Activated naive CD4-positive, alpha-beta T cell treated with anti-CD3 and anti-CD28 coated beads, Interleukin-2, amount 50 U/mL, for 72 hours (primary cell): ENCODE results near the gene GTPBP6. TPM values are rescaled to one million over a fixed set of nuclear protein-coding genes. Genes with fewer than 3 reads are reported as not detected.
"Not testable (repeated sequence)": the region's sequence is repeated elsewhere in the genome, so short reads cannot be mapped to it uniquely, and the experiment has no call there.

Experiments
- ATAC-seq, 2 donors: fragments of 150-1000 bp; cut with Tn5 transposase; 2 replicates each; pipeline ENCODE4 v1.10.0; 2021; ENCODE audit warnings: mild to moderate bottlenecking in 2 of 2, moderate library complexity in 2 of 2
- DNase-seq, 2 donors: peaks; one replicate each; pipeline ENCODE4 v3.0.0; 2021 to 2022; ENCODE audit warnings: low spot score in 2 of 2
- H3K27ac Mint-ChIP-seq, 2 donors: one replicate each; pipeline ENCODE4 v1.8.0; 2022; ENCODE audit warnings: mild to moderate bottlenecking in 2 of 2, mixed read lengths in 2 of 2
- H3K36me3 Mint-ChIP-seq, 2 donors: one replicate each; pipeline ENCODE4 v1.8.0; 2022; ENCODE audit warnings: mixed read lengths in 2 of 2
- H3K9me3 Mint-ChIP-seq, 2 donors: one replicate each; pipeline ENCODE4 v1.8.0; 2022; ENCODE audit warnings: mixed read lengths in 2 of 2
- total RNA-seq, 2 donors: library from RNA; stranded (reverse); gene quantifications; one replicate each; pipeline ENCODE4 v1.2.3, GENCODE V29; 2022

GTPBP6 gene
- total RNA-seq, 2 donors from 2014 or later = 57.1 to 61.6 TPM

DNA sequence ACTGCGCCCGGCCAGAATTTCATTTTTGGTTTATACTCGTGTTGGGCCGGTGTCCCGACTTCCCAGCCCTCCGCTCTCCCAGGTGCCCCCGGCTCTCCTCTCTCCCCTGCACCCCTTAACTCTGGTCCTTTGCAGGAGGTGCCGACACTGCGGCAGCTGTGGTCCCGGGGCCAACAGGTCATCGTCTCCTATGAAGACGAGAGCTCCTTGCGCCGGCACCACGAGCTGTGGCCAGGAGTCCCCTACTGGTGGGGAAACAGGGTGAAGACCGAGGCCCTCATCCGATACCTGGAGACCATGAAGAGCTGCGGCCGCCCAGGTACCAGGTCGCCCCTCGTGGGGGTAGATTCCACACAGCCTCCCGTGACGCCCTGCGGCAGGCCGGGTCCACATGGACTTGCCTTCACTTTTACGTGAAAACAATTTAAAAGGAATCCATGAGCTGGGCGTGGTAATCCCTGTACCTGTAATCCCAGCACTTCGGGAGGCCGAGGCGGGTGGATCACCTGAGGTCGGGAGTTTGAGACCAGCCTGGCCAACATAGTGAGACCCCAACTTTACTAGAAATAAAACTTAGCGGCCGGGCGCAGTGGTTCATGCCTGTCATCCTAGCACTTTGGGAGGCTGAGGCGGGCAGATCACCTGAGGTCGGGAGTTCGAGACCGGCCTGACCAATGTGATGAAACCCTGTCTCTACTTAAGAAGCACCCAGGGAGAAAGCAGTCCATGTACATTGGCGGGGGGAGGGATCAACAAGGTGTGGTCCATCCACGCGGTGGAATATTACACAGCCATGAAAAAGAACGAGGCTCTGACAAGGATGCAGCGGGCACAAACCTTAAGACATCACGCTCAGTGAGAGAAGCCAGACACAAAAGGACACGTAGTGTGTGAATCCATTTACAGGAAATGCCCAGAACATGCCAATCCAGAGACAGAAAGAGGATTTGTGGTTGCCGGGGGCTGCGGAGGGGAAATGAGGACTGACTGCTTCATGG lies 25.4 kb downstream of the GTPBP6 start:
- Mint-ChIP-seq H3K36me3 (peaks cover 9 to 21% of the 10 kb centered on the region in 2 donors), H3K27ac (no peak overlapping the region), H3K9me3 (no peaks in the 10 kb centered on the region)
- no peak for ATAC-seq
- DNase-seq = peak in 1 of 2 donors; percentile 1

DNA sequence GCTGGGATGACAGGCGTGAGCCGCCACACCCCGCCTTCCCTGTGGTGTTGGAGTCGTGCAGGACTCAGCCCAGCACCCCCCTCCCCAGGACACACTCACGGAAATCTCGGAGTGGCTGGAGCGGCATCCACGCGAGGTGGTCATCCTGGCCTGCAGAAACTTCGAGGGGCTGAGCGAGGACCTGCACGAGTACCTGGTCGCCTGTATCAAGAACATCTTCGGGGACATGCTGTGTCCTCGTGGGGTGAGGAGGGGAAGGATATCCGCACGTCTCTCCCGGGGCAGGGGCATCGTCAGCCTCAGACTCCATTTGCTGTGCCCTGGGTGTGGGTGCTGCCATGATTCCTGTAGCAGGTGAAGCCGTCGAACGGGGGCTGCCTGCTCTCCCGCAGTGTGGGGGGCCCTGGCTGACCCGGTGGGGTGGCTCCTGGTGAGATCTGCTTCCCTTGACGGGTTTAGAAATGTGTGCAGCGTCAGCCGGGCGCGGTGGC lies 27.1 kb downstream of the GTPBP6 start:
- no peaks in the 10 kb centered on the region for H3K9me3 Mint-ChIP-seq
- no peak for ATAC-seq
- H3K27ac Mint-ChIP-seq = no peak overlapping the region
- peaks cover 9 to 23% of the 10 kb centered on the region in 2 donors for H3K36me3 Mint-ChIP-seq
- DNase-seq = peak in 1 of 2 donors; percentile 1

DNA sequence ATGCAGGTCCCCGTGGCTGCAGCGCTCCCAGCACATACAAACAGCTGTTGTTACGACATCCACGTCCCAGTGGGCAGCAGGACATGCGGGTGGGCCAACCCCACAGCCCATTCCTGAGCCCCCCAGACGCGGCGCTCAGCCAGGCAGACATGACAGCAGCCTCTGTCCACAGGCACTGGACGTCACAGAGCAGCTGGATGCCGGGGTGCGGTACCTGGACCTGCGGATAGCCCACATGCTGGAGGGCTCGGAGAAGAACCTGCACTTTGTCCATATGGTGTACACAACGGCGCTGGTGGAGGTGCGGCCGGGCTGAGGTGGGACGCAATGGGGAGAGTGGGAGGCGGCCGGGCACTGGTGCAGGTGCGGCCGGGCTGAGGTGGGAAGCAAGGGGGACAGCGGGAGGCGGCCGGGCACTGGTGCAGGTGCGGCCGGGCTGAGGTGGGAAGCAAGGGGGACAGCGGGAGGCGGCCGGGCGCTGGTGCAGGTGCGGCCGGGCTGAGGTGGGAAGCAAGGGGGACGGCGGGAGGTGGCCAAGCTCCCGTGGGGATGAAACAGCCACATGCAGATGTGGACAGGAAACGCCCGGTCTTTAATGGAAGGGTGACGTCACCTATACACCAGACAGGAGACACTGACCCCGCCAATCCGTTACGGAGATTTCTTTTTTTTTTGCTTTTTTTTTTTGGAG lies 28.0 kb downstream of the GTPBP6 start:
- peaks cover 10 to 25% of the 10 kb centered on the region in 2 donors for H3K36me3 Mint-ChIP-seq
- peak in 1 of 2 donors; percentile 1 for DNase-seq
- H3K9me3 Mint-ChIP-seq = no peaks in the 10 kb centered on the region
- H3K27ac Mint-ChIP-seq = no peak overlapping the region
- no peak for ATAC-seq

DNA sequence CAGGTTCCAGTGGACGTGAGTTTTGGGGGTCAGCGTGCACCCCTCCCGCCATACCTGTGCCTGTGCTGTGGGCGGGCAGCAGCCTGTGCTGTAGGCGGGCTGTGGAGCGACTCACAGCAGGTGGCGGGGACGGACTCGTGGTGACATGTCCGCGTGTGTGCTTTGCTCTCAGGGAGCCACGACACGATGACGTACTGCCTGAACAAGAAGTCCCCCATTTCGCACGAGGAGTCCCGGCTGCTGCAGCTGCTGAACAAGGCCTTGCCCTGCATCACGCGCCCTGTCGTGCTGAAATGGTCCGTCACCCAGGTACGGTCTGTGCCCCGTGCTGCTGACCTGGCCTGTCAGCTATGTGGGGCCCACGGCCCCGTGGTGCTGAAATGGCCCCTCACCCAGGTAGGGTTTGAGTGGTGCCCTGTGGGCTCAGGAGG lies 30.0 kb downstream of the GTPBP6 start:
- no peaks in the 10 kb centered on the region for H3K9me3 Mint-ChIP-seq
- ATAC-seq (no peak), DNase-seq (peak in 1 of 2 donors; percentile 1)
- H3K36me3 Mint-ChIP-seq = peaks cover 25 to 38% of the 10 kb centered on the region in 2 donors
- peak overlapping the region in 1 of 2 donors; percentile 72 for H3K27ac Mint-ChIP-seq

DNA sequence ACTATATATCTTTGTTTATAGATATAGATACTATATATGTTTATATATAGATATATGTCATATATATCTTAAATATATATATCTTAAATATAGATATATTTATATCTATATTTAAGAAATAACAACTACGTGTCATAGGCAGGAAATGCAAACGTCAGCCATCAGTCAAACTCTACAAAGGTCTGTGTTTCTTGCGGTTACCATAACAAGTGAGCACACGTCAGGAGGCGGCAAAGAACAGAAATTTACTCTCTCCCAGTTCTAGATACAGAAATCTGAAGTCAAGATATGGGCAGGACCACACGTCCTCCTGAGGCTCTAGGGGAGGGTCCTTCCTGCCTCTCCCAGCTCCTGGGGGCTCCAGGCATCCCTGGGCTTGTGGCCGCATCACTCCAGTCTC lies 30.9 kb downstream of the GTPBP6 start:
- no peak for DNase-seq
- H3K27ac Mint-ChIP-seq = no peak overlapping the region
- peaks cover 19 to 30% of the 10 kb centered on the region in 2 donors for H3K36me3 Mint-ChIP-seq
- no peak for ATAC-seq
- H3K9me3 Mint-ChIP-seq = no peaks in the 10 kb centered on the region

DNA sequence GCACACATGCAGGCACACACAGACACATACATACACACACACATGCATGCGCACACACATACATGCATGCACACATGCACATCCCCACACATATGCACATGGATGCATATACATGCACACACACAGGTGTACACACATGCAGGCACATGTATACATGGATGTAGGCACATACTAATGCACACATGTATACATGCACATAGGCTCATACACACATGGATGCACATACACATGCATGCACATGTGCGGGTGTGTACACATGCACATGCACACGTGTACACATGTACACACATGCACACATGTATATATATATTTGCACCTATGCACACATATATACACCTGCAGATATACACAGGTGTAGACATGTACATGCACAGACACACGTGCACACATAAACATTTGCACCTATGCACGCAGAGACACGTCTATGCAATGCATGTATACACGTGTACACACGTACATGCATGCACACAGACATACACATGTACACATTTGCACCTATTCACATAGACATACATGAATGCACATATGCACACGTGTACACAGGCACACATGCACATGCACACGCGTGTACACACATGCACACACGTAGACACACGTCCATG lies 33.4 kb downstream of the GTPBP6 start:
- DNase-seq = peak in 1 of 2 donors; percentile 1
- no peak for ATAC-seq
- Mint-ChIP-seq H3K27ac (no peak overlapping the region), H3K36me3 (peaks cover 19 to 30% of the 10 kb centered on the region in 2 donors), H3K9me3 (no peaks in the 10 kb centered on the region)

DNA sequence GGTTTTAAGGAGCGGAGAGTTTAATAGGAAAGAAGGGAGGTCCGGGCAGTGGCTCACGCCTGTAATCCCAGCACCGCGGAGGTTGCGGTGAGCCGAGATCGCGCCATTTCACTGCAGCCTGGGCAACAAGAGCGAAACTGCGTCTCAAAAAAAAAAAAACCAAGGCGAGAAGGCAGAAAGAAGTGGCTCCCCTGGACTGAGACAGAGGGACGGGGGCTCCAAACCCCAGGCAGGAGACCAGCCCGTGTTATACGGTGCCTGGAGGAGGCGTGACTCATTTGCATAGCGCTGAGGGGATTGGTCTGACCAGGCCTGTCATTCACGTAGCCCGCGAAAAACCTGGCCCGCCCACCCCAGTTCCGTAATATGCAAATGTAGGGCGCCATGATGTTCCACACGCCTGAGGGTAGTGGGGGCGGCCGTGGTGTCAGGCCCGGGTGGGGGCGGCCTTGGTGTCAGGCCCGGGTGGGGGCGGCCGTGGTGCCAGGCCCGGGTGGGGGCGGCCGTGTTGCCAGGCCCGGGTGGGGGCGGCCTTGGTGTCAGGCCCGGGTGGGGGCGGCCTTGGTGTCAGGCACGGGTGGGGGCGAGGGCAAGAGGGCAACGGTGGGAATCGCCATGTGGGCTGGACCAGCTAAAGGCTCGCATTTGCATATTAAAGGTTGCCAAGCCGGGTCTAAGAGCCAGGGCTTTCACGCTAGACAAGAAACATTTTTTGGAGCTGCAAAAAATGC lies 35.3 kb downstream of the GTPBP6 start:
- no peaks in the 10 kb centered on the region for H3K9me3 Mint-ChIP-seq
- DNase-seq (peak; percentile 86 to 92), ATAC-seq (peak; percentile 98 to 99)
- H3K27ac Mint-ChIP-seq = peak overlapping the region; percentile 75 to 88
- H3K36me3 Mint-ChIP-seq = peaks cover 19 to 27% of the 10 kb centered on the region in 2 donors

DNA sequence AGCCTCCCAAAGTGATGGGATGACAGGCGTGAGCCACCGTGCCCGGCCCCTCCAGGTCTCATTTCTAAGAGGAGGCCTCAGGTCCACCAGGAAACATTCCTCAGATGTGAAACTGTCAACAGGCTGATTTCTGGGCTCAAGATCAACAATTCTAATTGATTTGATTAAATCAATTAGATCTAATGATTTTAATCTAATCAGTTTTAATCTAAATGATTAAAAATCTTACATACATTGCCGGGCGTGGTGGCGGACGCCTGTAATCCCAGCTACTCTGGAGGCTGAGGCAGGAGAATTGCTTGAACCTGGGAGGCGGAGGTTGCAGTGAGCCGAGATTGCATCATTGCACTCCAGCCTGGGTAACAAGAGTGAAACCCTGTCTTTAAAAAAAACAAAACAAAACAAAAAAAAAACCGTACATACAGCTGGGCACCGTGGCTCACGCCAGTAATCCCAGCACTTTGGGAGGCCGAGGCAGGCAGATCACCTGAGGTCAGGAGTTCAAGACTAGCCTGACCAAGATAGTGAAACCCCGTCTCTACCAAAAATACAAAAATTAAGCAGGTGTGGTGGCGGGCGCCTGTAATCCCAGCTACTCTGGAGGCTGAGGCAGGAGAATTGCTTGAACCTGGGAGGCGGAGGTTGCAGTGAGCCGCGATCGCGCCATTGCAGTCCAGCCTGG lies 36.5 kb downstream of the GTPBP6 start:
- DNase-seq = peak in 1 of 2 donors; percentile 2
- peak overlapping the region; percentile 65 to 88 for H3K27ac Mint-ChIP-seq
- not testable (repeated sequence) for H3K9me3 Mint-ChIP-seq

DNA sequence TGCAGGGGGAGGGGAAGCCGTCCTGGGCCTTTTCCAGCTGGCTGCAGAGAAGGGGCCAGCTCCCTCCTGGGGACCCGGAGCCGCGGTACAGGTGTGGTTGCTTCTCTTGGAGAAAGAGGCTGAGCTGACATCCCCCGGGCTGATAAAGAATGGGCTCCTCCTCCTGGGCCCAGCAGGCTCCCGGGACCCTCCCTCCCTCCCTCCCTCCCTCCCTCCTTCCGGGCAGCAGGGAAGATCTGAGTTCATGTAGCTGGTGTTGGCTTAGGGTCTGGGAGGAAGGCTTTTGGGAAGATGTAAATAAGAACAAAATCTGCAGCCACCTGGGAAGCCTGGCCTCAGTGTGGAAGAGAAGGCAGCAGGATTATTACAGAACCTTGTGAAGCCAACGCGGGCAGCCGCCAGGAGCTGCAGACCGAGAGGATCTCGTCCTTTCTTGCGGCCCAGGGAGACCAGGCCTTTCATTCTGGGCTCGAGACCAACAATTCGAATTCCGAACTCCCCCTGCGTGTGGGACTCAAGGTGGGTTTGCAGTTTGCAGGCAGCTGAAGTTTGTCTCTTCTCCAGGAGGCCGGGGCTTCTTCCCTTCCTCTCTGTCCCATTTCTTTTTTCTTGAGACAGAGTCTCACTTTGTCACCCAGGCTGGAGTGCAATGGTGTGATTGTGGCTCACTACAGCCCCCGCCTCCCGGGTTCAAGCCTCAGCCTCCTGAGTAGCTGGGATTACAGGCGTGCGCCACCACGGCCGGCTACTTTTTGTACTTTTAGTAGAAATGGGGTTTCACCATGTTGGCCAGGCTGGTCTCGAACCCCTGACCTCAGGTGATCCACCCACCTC lies 37.2 kb downstream of the GTPBP6 start, which contains the start of gene PLCXD1:
PLCXD1 (plus strand) TSS at position 216 of the 834 bp plus-strand sequence. CDS start 2,807 bp downstream, outside the sequence.
- Mint-ChIP-seq H3K9me3 (no peaks in the 10 kb centered on the region), H3K27ac (peak within 1 kb of the TSS; percentile 65 to 88), H3K36me3 (peaks cover 19 to 21% of the 10 kb centered on the region in 2 donors)
- DNase-seq (peak in 1 of 2 donors; percentile 22), ATAC-seq (peak in 1 of 2 donors; percentile 46)

More for the DNA sequence above, 36.5 kb downstream of the GTPBP6 start:
- H3K36me3 Mint-ChIP-seq = peaks cover 19 to 21% of the 10 kb centered on the region in 2 donors
- ATAC-seq = not testable (repeated sequence)

DNA sequence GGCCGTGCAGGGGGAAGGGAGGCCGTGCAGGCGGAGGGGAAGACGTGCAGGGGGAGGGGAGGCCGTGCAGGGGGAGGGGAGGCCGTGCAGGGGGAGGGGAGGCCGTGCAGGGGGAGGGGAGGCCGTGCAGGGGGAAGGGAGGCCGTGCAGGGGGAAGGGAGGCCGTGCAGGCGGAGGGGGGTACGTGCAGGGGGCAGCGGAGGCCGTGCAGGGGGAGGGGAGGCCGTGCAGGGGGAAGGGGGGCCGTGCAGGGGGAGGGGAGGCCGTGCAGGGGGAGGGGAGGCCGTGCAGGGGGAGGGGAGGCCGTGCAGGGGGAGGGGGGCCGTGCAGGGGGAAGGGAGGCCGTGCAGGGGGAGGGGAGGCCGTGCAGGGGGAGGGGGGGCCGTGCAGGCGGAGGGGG lies 37.9 kb downstream of the GTPBP6 start:
- not testable (repeated sequence) for H3K9me3 Mint-ChIP-seq, ATAC-seq, H3K27ac Mint-ChIP-seq, DNase-seq
- peaks cover 19% of the 10 kb centered on the region in 2 donors for H3K36me3 Mint-ChIP-seq

DNA sequence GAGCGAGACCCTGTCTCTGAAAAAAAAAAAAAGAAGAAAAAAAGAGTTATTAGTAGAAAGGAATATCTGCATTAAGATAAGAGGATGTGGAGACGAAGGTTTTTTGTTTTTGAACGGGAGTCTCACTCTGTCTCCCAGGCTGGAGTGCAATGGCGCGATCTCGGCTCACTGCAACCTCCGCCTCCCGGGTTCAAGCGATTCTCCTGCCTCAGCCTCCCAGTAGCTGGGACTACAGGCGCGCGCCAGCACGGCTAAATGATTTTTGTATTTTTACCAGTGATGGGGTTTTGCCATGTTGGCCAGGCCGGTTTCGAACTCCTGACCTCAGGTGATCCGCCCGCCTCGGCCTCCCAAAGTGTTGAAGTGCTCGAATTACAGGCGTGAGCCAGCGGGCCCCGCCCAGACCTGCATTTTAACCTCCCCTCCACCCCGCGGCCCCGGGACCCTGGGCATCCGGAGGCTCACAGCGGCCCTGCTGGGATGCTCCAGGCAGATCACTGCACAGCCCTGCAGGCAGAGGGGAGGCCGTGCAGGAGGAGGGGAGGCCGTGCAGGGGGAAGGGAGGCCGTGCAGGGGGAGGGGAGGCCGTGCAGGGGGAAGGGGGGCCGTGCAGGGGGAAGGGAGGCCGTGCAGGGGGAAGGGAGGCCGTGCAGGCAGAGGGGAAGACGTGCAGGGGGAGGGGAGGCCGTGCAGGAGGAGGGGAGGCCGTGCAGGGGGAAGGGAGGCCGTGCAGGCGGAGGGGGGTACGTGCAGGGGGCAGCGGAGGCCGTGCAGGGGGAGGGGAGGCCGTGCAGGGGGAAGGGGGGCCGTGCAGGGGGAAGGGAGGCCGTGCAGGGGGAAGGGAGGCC lies 38.6 kb downstream of the GTPBP6 start:
- not testable (repeated sequence) for H3K27ac Mint-ChIP-seq, H3K9me3 Mint-ChIP-seq, ATAC-seq, DNase-seq
- H3K36me3 Mint-ChIP-seq = peaks cover 12 to 13% of the 10 kb centered on the region in 2 donors

DNA sequence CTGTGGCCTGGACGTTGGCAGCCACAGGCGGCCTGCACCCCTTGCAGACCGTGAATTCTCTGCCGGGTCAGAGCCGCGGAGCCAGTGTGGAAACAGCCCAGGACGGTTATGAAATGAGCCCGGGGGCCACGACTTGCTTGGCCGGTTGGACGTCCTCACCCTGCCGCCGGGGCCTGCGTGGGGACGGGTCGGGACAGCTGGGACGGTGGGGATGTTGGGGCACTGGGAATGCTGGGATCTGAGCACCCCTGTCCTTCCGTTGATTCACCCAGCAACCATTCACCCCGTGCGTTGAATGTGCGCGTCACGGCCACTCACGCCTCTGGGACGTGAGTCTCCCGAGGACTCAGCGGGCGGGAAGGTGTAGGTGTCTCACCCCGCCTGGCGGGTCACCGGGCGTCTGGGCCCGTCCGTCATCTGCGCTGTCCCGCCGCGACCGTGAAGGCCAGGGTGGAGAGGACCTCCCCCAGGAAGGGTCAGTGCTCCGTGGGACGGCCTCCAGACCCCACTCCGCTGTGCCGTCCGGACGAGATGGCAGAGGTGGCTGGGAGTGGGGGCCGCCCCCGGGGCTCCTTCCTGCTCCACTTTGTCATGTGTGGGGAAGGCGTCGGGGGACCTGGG lies 41.9 kb downstream of the GTPBP6 start:
- H3K9me3 Mint-ChIP-seq = no peaks in the 10 kb centered on the region
- H3K36me3 Mint-ChIP-seq = no peaks in the 10 kb centered on the region
- ATAC-seq = peak; percentile 47 to 78
- DNase-seq = peak in 1 of 2 donors; percentile 15
- peak overlapping the region in 1 of 2 donors; percentile 72 for H3K27ac Mint-ChIP-seq

DNA sequence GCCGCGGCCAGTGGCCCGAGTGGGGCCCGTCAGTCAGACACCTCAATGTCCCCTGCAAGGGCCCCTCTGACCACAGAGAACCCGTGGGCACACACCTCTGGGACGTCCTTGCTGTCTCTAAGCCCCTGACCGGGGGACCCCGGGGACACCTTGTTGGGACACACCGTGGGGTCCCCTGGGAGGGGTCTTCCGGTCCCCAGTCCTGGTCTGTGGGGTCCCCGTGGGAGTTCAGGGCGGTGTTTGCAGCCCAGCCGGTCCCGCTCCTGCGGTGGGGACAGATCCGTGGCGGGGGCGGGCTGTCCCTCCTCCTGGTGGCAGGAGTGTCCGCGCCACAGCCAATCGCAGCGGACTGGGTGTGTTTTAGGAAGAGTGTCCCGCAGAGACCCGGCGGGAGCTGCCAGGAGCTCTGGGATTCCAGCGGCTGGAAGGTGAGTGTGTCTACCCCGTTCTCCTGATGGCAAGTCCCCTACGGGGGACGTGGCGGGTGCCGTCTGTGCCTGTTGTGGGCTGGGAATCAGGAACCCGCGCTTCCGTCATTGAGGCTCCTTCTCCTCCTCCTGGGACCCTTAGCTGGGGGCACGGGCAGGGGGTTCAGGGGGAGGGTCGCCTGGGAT lies 42.5 kb downstream of the GTPBP6 start:
- Mint-ChIP-seq H3K36me3 (no peaks in the 10 kb centered on the region), H3K27ac (peak overlapping the region in 1 of 2 donors; percentile 72), H3K9me3 (no peaks in the 10 kb centered on the region)
- ATAC-seq (peak; percentile 83 to 87), DNase-seq (peak; percentile 57 to 66)
